Activated naive CD4-positive, alpha-beta T cell treated with anti-CD3 and anti-CD28 coated beads, Interleukin-2, amount 50 U/mL, for 16 hours (primary cell): Measurements from ENCODE around the gene KSR2.

Source experiments
- DNase-seq: peaks from one replicate; pipeline ENCODE4 v3.0.0-alpha.2; 2020

Gene KSR2

DNA sequence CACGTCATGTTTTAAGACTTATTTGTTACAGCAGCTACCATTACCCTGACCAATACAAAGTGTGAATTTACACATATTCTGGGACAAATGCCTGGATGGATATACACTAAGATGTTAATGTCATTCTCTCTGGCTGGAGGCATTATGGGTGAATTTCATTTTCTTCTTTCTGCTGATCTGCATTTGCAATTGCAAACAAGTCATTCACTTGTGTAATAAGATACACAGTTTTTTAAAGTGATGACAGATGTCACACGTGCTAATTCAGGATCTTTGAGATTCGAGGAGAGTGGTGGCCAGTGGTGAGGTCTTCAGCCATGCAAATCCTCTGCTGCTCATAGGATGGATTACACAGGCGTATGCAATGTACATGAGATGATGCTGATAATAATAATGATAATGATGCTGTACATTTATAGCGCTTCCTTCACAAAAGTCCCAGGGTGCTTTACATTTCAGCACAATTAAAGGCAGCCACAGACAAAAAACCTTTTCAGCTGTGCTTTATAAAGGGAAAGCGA lies 451.5 kb downstream of the KSR2 start:
- no peak for DNase-seq

DNA sequence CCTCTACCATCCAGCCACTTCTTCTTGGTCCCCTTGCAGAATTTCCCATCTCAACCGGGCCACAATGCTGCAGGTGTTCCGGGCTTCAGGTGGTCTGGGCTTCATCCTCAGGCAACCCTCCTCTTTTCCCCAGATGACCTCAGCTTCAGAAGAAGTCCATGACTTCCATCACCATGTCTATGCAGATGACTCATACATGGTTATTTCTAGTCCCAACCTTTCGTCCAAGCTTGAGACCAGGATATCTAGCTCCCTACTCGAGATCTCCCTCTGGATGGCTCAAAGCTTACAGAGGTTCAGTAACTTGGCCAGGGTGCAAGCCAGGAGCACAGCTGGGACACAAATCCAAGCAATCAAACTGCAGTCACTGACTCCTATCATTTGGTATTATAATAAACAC lies 452.8 kb downstream of the KSR2 start:
- no peak for DNase-seq

DNA sequence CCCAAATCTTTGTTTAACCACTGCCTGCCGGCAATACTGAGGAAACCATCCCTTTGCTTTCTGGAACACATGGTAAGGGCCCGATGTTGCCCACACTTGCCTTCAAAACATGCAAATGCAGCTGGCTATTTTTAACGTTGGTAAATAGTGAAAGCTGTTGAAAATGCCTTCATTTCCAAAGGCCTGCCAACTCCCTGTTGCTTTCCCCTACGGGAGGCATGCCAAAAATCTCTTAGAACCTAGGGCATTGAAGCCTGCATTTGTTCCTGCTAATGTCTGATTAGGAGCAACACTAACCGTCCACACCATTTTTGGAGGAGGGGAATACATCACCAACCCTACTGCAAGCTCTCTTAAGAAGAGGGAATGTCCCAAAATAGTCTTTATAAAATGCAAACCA lies 454.8 kb downstream of the KSR2 start:
- DNase-seq: no peak

DNA sequence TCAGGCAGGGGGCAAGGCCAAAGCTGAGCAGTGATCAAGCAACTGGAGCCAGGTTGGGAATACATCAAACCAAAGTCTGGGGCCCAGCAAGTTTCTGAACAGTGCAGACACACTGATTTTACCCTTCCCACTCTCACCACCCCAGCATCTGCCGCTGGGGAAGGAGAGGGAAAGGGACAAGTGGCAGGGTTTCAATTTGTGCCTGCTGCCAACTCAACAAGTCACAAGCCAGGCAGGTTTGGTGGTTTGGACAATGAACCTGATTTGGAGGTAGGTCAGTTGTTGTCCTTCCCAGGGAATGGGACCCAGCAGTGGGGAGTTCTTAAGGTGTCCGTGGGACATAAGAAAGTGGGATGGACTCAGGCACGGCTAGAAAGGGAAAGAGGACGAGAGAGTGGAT lies 455.4 kb downstream of the KSR2 start:
- no peak for DNase-seq

DNA sequence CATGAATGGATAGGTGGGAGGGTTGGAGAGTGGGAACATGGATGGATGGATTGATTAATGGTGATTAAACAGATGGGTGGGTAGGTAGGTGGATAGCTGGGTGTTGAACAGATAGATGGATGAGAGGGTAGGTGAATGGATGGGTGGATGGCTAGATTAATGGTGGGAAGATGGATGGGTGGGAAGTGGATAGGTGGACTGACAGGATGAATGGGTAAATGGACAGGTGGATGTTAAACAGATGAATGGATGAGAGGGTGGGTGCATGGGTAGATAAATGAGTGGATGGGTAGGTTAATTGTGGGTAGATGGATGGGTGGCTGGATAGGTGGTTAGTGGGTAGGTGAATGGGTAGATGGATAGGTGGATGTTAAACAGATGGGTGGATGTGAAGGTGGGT lies 460.3 kb downstream of the KSR2 start:
- DNase-seq: no peak

DNA sequence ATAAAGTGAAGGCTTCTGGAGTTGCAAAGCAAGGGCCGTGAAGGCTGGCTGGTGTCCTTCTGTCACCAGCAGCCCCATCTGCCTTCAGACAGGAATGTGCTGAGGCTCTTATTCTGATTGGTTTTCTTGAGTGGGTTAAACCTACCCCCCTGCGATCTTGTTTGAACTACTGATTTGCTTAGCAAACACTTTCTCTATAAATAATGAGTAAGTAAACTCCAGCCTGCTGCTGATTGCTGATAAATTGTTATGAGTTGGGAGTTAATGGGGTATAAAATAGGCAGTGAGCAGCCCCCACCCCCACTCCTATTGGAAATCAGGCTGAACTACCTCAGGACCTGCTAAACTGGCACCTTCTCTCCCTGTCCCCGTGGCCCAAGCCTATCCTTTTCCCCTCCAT lies 461.2 kb downstream of the KSR2 start:
- no peak for DNase-seq

DNA sequence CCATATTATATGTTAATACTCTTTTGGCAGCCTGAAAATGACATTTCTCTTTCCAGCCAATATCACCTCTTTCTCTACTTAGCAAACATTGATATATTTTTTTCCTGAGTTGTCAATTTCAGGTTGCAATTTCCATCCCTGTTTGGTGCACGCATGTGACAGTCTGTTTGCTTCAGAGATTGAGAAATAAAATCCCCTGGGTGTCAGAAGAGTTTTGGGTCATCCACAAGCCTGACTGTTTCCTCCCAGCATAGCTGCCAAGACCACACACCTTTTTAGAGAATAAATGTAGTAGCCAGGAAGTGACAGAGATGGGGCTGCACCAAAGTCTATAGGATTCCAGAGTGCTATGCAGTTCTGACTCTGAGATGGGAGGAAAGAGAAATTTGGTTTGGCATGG lies 462.5 kb downstream of the KSR2 start:
- no peak for DNase-seq

DNA sequence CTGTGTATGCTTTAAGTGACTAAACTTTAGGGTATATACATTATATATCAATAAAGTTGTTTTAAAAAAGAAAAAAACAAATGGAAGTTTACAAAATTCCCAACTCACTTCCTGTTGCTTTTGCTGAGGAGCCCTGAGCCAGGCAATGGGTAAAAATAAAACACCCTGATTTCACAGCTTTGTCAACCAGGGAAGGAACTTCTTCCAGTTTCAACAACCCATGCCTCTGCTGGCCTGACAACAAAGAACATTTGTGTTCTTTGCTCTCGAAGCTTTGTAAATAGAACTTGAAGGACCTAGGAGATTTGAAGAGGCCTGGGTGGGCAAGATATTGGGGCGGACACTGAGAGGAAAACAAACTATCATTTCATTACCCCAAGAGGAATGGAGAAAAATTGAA lies 466.2 kb downstream of the KSR2 start:
- DNase-seq: no peak

DNA sequence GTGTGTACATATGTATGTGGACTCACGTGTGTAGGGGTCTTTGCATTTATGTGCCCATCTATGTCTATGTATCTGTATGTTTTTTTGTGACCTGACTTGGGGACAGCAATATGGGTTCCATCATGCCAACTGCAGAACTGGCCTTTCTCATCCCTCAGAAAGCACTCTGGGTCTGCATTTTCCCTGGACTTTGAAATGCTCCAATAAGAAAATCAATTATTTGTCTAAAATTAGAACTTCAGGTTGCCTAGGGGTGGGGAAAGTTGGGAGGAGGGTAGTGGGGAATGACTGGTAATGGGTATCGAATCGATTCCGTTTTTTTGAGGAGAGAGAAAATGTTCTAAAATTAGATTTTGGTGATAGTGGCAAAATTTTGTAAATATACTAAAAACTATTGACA lies 466.6 kb downstream of the KSR2 start:
- DNase-seq: no peak

DNA sequence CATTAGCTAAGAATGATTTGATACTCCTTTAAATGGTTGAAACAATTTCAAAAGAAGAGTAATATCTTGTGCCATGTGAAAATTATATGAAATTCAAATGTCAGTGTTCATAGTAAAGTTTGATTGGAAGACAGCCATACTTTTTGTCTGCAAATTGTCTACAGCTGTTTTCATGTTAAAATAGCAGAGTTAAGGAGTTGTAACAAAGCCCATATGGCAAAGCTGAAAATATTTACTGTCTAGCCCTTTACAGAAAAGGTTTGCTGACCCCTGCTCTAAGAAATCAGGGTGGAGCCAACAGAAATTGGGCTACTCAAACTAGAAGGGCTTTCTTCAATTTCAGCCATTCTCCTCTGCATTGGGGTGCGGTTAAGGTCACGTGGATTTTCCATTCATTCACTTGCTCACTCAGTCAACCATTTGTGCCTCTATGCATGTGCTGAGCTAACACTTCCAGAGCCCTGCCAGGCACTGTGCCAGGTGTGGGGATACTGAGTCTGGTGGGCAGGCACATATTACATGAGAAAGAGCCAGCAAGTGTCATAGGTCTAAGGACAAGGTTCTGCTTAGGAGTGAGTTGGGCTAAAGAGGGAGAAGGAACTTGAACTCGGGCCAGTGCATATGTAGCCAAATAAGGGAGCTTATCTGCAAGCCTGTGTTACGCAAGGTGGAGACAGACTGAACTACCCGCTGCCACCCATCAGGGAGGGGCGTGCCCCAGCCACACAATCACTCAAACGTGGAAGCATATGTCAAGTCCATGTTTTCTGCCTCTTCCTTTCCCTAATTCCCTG lies 467.5 kb downstream of the KSR2 start:
- DNase-seq: no peak

DNA sequence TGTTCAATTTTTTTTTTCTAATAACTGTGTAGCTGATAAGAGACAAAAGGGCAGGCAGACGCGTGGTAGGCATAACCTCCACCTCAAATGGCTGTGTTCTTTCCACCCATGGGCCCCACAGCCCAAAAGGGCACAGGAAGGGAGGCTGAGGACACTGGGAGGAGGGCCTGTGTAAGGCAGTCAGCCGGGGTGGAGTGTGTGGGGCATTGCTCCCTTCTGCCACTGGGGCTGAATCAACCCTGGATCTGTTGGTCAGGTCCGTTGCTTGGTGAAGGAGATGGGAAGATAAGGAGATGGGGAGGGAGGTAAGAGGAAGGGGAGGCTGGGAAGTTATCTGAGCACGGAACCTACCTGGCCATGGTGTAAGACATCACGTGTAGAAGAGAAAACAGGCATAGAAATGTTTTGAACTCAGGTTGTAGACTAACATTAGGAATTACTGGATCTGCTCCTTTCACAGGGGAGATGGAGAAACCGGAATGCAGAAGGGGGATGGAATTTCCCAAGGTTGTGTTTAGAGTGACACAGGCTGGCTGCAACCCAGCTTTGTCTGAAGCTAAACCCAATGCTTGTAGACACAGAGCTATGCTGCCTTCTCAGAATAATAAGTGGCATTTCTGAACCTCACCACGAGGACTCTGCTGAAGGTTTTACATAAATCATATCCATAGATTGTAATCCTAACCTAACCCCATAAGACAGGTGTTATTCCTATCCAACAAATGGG lies 468.9 kb downstream of the KSR2 start:
- DNase-seq: no peak

DNA sequence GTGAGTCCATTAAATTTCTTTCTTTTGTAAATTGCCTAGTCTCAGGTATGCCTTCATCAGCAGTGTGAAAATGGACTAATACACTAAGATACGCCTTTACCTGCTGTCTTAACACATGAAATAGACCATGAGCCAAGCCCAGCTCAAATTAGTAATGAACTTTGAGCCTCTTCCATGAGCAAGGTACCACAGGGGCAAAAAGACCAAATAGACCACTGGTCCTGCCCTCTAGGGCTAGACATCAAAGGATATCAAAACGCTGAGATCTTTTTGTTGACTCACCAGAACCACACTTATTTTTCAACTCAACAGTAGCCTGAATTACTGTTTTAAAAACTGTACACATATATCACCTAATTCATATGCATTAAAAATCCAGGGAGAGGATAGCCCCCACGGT lies 469.9 kb downstream of the KSR2 start:
- no peak for DNase-seq

DNA sequence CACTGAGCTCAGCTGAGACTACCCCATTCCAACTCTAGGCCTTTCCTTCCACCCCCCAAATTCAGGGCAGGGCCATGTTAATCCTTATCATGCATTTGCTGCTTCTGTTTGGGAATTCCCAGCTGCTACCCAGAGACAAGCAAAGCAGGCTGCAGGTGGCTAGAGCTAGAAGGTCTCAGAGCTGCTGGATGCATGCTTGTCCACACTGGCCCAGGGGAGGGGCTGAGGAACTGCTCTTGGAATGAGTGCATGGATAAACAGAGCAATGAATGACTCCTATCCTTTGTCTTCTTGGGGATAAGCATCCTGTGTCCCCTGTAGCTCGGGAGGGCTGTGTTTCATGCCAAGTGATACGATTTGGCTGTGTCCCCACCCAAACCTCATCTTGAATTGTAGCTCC lies 470.5 kb downstream of the KSR2 start:
- DNase-seq: no peak

DNA sequence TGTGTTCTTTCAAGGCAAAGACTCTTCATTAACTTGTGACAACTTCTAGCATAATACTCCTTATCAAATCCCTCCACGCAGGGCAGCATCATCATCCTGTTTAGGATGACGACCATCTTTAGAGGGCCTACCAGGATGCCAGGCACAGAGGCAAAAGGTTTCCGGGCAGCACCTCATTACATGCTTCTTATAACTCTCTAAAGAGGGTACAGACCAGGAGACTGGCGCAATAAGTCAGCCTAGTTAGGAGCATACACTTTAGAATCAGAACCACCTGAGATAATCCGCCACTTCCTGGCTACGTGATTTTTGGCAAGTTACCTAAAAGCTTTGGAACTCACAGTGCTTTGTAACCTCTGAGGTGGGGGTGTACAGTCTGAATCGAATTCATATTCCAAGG lies 471.4 kb downstream of the KSR2 start:
- no peak for DNase-seq

DNA sequence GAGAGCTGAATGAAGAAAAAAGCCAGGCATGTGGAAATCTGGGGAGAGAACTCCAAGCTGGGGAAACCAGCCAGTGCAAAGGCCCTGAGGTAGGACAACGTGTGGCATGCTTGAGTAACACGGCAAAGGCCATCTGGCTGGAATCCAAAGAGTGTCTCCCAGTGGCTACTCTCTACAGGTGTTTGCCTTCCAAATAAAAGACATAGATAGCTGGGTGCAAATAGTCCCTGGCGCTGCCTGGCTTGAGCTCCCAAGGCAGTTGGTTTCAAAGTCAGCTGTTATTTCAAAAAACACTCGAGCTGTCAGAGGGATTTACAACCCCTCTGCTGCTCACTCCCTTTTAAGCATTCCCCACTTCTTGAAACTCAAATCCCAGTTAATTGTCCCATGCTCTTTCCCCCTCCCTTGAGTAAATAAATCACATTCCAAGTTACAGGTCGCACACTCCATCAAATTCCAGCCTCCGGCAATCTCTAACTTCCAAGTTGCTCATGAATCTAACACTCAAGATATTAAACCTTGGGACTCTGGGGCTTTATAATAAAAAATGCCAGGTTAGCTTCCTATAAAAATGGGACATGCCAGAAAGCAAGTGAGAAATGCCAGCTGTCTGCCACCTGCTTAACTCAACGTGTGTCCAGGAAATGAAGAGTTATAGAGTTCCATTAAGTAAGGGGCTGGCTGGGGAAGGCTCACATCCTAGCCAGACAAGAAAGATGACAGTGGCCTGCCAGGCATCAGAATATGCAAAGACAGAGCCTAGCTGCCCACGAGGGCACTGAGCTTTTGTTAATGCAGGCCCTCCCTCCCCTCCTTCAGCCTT lies 473.7 kb downstream of the KSR2 start:
- DNase-seq: no peak

DNA sequence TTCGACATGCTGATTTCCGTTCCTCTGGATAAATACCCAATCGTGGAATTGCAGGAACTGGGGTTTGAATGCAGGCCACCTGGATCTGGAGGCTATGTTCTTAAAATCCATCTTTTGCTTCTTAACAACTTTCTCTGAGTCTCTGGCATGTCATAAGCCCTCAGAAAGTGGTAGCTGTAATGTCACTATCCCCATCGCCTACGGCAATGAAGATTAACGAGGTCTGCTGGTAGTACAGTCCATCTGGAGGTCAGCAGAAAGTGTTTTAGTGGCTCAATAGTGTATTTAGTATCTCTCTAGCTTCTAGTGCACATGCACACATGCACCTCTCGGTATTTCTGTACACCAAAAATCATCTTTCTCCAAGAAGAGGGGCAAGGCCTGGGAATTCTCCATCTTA lies 477.1 kb downstream of the KSR2 start:
- no peak for DNase-seq

DNA sequence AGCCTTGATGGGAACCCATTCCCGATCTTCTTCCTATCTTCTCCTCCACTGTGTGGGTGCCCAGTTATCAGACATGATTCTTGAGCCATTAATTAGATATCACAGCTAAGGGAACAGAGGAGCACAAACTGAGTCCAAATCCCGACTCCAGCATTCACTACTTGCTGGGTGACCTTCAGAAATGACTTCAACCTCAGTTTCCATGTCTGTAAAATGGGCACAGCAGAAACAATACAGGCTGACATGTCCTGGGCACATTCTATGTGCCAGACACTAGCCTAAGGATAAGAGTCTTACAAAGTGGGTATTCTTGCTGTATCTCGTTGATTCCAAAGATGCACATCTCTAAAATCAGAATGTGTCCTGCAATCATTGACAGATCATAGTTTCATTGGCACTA lies 478.7 kb downstream of the KSR2 start:
- no peak for DNase-seq

DNA sequence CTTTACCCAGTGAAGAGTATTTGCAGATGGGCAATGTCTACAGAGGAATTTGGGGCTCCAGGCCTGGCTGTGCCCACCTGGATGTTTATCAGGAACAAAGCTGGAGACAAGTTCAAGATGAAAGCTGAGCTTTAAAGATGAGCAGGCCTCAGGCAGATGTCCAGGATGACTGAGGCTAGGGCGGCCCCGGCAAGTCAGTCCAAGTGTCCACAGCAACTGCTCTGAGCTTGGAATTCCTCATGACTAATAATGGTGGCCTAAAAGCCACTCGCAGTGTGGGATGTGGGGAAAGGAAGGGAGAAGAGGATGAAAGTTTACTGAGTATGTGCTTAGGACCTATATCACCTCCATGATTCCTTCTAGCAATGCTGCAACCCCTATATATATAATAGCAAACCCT lies 479.1 kb downstream of the KSR2 start:
- no peak for DNase-seq

DNA sequence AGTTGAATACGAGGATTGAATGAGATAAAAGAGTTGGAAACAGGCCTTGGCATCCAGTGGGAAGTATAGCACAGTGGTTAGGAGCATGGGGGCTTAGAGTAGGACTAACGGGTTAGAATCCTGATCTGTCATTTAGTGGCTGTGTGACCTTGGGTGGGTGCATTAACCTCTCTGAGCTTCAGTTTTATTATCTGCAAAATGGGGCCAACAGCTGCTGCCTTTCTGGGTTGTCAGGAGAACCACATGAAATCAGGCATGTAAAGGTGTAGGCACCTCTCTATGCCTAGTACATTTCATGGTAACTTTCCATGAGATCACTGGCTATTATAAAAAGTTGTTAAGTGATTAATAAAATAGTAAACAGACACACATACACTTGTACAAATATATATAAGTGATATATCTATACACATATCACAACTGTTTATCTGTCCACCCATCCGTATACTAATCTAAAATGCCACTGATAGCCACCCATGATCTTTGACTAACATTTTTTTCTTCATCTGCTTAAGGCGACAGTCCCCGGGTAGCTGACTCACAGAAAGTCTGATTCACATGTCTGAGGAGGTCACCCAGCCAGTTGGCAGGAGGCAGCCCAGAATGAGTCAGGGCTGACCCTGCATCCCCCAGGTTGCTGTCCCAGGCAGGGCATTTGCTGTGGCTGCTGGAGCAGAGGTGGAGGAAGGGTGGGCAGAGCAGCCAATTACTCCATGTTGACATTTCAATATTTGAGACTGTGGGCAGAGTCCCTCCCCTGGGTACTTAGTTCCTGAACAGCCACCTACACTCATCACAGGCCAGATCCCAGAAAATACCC lies 481.7 kb downstream of the KSR2 start:
- no peak for DNase-seq

DNA sequence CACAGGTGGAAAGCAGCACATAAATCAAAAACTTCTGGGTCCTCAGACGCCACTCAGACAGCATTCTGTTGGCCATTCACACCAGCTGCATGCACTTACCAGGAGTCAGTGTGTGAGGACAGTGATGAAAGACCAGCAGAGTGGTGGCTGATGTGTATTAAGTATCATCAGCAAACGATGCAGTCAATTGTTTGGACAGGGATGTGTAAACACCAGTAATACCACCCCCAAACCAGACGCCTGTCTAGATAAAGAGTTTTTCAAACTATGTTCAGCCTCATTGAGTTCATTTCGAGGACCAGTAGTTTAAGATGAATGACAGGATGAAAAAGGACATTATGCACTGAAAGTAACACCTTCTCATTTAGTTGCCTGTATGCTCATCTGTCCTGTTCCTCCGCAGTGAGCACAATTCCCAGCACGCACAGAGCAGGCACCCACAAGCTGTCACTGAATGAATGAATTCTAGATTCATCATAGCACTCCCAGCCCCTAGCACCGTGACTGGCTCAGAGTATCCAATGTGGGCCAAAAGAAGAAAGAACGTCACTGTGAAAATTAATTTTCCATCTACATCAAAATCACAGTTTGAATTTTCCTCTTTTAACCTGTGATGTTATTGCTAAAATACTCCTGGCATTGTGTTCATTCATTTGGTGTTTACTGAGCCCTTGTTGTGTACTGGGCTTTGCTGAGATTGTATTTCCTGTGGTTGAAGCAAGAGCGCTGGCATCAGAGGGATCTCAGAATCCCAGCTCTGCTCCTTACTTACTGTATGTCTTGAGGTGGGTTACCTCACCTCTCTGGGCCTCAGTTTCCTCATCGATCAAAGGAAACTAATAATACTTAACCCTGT lies 482.6 kb downstream of the KSR2 start:
- DNase-seq: no peak

DNA sequence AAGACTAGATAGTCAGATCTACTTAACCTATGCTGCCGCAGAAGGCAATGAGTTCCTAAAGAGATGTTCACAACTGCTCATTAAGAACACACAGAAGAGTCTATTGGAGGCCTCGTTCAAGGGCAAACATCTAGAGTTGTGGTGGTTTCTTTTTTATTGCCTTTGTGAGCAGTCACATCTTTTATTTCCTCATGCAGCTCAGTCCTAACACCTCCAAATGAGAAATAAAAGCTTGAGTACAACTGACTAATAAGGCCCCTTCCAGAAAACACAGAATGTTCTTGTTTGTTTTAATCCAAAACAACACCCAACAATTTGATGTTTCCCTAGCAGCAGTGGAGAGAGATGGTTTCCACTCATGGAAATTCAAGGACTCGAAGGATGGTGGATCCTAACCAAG lies 483.9 kb downstream of the KSR2 start:
- DNase-seq: no peak

DNA sequence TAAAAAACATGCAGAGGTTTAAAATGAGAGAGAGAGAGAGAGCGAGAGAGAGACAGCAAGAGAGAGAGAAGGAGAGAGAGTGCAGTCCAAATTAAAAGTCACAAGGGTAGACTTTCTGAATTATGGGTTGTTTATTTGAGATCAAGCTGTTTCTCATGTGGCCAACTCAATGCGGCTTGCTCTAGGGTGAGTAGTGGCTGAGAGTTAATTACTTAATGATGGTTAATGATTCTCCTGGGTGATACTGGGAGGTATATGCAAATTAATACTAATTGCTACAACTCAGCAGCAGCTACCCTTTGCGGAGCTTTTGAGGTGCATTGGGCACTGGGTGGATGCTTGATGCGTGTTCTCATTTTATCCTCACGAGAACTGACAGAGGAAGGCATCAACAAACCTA lies 485.3 kb downstream of the KSR2 start:
- no peak for DNase-seq
